ENCODE measurements around the gene EHD2. TPM values are rescaled to one million over a fixed set of nuclear protein-coding genes. Genes with fewer than 3 reads are reported as not detected.
"Not testable (repeated sequence)": the region's sequence is repeated elsewhere in the genome, so short reads cannot be mapped to it uniquely, and the experiment has no call there.

The EHD2 gene
- polyA plus RNA-seq, 3 donors: not detected

- no peak for TF ChIP-seq CTCF (IDR thresholded peaks at IDR 0.05)
These were observed 63.3 kb downstream of the EHD2 start for GRCh38 chr19:47776568-47776967.

GRCh38 chr19:47777245-47778048, 64.2 kb downstream of the EHD2 start:
- H3K27ac ChIP-seq (ENCODE audit: low read depth in 1 of 2, low read length in 2 of 2); H3K27me3 ChIP-seq (ENCODE audit: control insufficient read depth in 2 of 2, insufficient read depth in 2 of 2, low read length in 2 of 2); H3K9me3 ChIP-seq (replicated peaks in 1 of 2; ENCODE audit: control insufficient read depth in 1 of 2, insufficient read depth in 1 of 2, low read length in 2 of 2); intact Hi-C loops (cut with micrococcal nuclease); DNase-seq; H4K20me1 ChIP-seq (ENCODE audit: insufficient read depth, low read length); H3K9me3 Mint-ChIP-seq; H3K27me3 Mint-ChIP-seq (ENCODE audit: low read depth in 3 of 3): not testable (repeated sequence)
- peak overlapping the region in 1 of 7 donors; percentile 79 for H3K27ac Mint-ChIP-seq
- peaks cover 23% of the 10 kb centered on the region for H3K4me1 Mint-ChIP-seq
- peaks cover 16 to 17% of the 10 kb centered on the region in 2 donors for H3K36me3 Mint-ChIP-seq
- peak overlapping the region; percentile 100 for H2AFZ ChIP-seq (ENCODE audit: insufficient read depth, low read depth, low read length, poor library complexity, severe bottlenecking)
- H3K9ac ChIP-seq (ENCODE audit: insufficient read depth, low read length, poor library complexity, severe bottlenecking): peak overlapping the region; percentile 92
- peak overlapping the region; percentile 85 to 96 for H3K4me3 Mint-ChIP-seq
- 80% methylated on average over 5 of the region's 23 CpGs for WGBS (ENCODE audit: insufficient coverage)
- peaks cover 13% of the 10 kb centered on the region for H3K79me2 ChIP-seq (ENCODE audit: insufficient read depth, low read length)
- H3K4me2 ChIP-seq (replicated peaks; ENCODE audit: extremely low read depth, low read length, poor library complexity, severe bottlenecking): peak overlapping the region; percentile 89
- H3K4me3 ChIP-seq (replicated peaks in 1 of 3; ENCODE audit: low read depth in 2 of 3, low read length in 3 of 3): peak overlapping the region; percentile 53 to 95 (median 84)
- peaks cover 14 to 20% of the 10 kb centered on the region in 2 donors for H3K36me3 ChIP-seq (replicated peaks in 1 of 2; ENCODE audit: control insufficient read depth in 1 of 2, insufficient read depth in 2 of 2, low read length in 2 of 2)
- H3K4me1 ChIP-seq (ENCODE audit: control insufficient read depth in 1 of 2, insufficient read depth in 2 of 2, low read length in 2 of 2): peaks cover 15 to 25% of the 10 kb centered on the region in 2 donors

More at GRCh38 chr19:47776568-47776967, 63.3 kb downstream of the EHD2 start:
- intact Hi-C loops (cut with micrococcal nuclease): no loop called here
- H3K4me3 ChIP-seq (replicated peaks in 1 of 3; ENCODE audit: low read depth in 2 of 3, low read length in 3 of 3): no peak overlapping the region
- peaks cover 13% of the 10 kb centered on the region for H3K79me2 ChIP-seq (ENCODE audit: insufficient read depth, low read length)
- Mint-ChIP-seq H3K4me3 (no peak overlapping the region), H3K27me3 (ENCODE audit: low read depth in 3 of 3) (peaks cover 0 to 11% (median 4%) of the 10 kb centered on the region in 3 donors), H3K4me1 (peaks cover 23% of the 10 kb centered on the region), H3K27ac (no peak overlapping the region), H3K9me3 (peaks cover 0 to 1% (median 0%) of the 10 kb centered on the region in 7 donors), H3K36me3 (peaks cover 7 to 8% of the 10 kb centered on the region in 2 donors)
- peaks cover 15 to 25% of the 10 kb centered on the region in 2 donors for H3K4me1 ChIP-seq (ENCODE audit: control insufficient read depth in 1 of 2, insufficient read depth in 2 of 2, low read length in 2 of 2)
- WGBS (ENCODE audit: insufficient coverage): 100% methylated on average over 1 of the region's 4 CpGs
- no peak for DNase-seq
- H3K9me3 ChIP-seq (replicated peaks in 1 of 2; ENCODE audit: control insufficient read depth in 1 of 2, insufficient read depth in 1 of 2, low read length in 2 of 2): no peaks in the 10 kb centered on the region
- no peak overlapping the region for H2AFZ ChIP-seq (ENCODE audit: insufficient read depth, low read depth, low read length, poor library complexity, severe bottlenecking)
- no peaks in the 10 kb centered on the region for H3K27me3 ChIP-seq (ENCODE audit: control insufficient read depth in 2 of 2, insufficient read depth in 2 of 2, low read length in 2 of 2)
- no peak overlapping the region for H3K27ac ChIP-seq (ENCODE audit: low read depth in 1 of 2, low read length in 2 of 2)
- H3K4me2 ChIP-seq (replicated peaks; ENCODE audit: extremely low read depth, low read length, poor library complexity, severe bottlenecking): no peak overlapping the region
- H3K36me3 ChIP-seq (replicated peaks in 1 of 2; ENCODE audit: control insufficient read depth in 1 of 2, insufficient read depth in 2 of 2, low read length in 2 of 2): peaks cover 7 to 11% of the 10 kb centered on the region in 2 donors
- H4K20me1 ChIP-seq (ENCODE audit: insufficient read depth, low read length): no peaks in the 10 kb centered on the region
- H3K9ac ChIP-seq (ENCODE audit: insufficient read depth, low read length, poor library complexity, severe bottlenecking): no peak overlapping the region
